ENCODE measurements around the gene NHSL1.

Gene NHSL1

DNA sequence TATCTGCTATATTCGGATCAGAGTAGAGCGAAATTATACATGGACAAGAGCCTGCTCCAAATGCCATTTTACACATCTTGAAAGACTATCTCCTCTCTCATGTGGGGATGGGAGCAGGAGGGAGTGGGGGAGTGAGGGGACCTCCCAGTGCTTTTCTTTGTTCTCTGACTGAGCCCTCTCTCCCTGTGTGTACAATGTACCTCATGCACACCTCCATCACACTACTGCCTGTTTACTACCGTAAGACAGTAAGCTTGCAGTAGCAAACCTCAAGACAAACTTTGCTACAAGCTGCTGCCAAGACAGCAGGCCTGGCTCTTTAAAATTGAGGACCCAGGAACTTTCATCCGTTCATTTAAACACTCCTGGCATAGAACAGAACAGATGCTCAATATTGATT, 7.2 kb downstream of the NHSL1 start:
- no peak for DNase-seq

- no peak for DNase-seq
These were observed 8.3 kb downstream of the NHSL1 start for GRCh38 chr6:138491017-138491416.

- no peak for DNase-seq
These were observed 9.4 kb downstream of the NHSL1 start for GRCh38 chr6:138489846-138490245.

DNA sequence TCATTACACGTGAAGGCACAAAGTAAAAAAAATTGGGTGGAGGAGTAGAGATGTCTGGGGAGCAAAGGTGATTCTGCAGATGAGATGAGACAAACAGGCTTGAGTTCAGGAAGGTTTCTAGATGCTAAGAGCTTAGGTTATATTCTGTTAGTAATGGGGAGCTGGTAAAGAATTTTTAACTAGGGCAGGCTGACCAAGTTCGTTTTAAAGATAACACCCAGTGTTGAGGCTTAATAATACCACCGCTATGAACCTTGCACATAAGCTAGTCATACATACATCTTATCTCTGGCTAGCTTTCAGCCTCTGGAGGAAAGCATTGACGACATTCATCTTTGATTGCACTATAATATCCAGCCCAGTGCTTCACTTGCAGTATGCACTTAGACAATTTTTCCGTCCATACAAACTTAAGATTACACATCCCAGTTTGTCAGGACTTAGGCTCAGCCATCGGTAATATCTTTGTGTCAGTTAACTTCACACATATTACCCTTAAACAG, 12.1 kb downstream of the NHSL1 start:
- no peak for DNase-seq

DNA sequence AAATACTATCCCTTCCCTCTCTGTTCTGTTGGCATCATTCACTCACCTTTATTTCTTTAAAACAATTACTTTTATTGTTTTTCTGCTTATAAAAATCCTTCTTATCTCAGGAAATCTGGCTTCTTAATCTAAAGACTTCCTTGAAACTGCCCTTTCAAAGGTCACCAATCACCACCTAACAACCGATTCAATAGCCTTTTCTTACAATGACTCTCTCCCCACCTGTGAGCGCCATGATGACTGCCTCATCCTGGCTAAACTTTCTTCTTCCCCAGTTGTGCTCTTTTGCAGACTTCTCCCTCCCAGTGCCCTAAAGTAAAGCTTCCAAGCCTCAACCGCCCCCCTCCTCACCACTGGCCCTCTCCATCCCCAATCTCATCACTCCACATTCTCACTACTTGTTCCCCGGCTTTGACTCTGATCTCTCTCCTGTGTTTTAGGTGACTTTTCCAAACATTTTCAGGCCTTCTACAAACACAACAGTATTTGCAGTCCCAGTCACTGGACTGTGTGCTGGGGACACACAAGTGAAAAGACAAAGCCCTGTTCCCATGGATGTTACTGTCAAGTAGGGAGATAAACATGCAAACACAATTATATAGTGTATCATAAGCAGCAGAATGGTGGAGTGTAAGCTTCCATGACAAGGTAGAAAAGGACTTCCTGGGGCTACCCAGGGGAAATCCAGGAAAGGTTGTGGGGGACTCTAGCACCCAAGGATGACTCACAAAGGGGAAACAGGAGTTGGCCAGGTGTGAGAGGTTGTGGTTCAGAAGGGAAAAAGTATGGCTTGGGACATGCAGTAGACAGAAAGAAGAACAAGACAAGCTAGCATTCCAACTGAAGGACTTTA, 12.8 kb downstream of the NHSL1 start:
- DNase-seq: no peak

DNA sequence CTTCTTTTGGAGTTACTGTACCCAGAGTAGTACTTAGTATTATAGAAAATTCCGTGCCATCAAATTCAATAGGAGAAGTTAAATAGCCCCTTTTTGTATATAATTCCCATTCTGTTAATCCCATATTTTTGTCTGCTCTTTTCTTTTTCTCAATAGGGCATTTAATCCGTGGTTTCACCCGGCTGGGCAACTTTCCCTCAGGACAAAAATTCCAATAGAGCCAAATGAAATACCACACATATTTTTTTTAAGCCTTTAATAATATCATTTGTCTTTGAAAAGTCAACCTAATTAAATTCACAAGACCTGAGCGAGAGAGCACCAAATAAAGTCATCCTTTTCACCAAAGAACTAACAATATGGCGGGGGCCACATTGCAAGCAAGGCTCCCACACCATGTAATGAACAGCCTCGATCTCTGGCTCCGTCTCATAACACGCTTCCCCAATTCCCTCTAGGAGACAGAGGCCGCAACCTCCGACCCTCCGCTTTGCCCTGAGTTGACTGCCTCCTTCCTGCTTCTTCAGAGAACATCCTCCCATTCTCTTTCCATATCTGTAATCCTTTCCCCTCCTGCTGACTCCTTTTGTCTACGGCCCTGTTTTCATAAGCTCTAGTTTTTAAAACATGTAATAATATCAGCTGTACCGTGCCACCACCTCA, 13.6 kb downstream of the NHSL1 start:
- DNase-seq: no peak

- DNase-seq: no peak
These were observed 14.2 kb downstream of the NHSL1 start for GRCh38 chr6:138485005-138485545.

GRCh38 chr6:138484018-138484731, 15.1 kb downstream of the NHSL1 start:
- no peak for DNase-seq

- no peak for DNase-seq
These were observed 16.5 kb downstream of the NHSL1 start for GRCh38 chr6:138482816-138483215.

GRCh38 chr6:138480279-138480949, 18.9 kb downstream of the NHSL1 start:
- DNase-seq: no peak

DNA sequence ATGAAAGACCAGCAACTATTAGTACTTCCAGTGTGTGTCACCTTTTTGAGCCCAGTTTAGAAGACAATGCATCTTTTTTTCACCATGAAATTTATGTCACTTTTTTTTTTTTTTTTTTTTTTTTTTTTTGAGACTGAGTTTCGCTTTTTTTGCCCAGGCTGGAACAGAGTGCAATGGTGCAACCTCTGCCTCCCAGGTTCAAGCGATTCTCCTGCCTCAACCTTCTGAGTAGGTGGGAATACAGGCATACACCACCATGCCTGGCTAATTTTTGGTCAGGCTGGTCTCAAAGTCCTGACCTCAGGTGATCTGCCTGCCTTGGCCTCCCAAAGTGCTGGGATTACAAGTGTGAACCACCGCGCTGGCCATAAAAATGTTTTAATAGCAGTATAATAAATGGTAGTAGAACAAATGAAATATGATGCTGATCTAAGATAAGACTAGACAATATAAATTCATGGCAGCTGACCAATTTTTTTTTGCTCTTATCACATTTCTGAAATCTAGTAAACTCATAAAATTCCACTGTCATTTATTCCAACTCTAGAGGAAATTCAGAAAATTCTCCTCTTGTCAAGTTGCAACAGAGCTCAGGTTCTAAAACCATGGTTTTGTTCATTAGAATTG, 21.3 kb downstream of the NHSL1 start:
- no peak for DNase-seq

DNA sequence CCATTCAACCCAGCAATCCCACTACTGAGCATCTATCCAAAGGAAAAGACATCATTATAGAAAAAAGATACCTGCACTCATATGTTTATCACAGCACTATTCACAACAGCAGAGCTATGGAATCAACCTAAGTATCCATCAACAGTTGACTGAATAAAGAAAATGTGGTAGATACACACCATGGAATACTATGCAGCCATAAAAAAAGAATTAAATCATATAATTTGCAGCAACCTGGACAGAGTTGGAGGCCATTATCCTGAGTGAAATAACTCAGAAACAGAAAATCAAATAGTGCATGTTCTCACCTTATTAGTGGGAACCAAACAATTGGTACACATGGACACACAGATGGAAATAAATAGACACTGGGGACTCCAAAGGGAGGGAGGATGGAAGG, 23.2 kb downstream of the NHSL1 start:
- no peak for DNase-seq

DNA sequence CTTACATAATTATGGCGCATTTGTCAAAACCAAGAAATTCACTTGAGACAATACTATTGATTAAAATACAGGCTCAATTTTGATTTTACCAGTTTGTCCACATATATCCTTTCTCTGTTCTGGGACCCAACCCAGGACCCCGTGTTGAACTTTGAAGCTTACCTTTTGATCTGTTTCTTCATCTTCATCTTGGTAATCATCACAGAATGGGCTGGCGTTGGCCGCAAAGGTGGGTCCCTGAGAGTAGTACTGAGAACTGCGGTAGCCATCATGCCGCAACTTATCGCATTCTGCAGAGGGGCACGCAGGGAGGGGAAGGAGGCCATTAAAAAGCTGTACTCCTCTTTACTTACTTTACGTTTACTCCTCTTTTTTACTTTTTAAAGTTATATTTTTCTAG, 26.1 kb downstream of the NHSL1 start:
- no peak for DNase-seq

DNA sequence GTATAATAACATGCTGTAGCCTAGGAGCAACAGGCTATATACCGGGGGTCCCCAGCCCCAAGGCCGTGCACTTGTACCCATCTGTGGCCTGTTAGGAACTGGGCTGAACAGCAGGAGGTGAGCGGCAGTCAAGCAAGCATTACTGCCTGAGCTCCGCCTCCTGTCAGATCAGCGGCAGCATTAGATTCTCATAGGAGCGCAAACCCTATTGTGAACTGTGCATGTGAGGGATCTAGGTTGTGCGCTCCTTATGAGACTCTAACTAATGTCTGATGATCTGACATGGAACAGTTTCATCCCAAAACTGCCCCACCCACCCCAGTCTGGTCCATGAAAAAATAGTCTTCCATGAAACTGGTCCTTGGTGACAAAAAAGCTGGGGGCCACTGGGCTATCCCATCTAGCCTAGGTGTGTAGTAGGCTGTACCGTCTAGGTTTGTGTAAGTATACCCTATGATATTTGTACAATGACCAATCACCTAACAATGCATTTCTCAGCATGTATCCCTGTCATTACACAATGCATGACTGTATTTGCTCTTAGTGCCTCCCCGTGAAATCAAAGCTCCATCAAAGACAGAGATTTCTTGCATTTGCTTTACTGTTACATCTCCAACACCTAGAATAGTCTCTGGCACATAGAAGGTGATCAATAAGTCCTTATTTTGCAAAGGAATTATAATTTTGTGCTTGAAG, 30.8 kb downstream of the NHSL1 start:
- no peak for DNase-seq

GRCh38 chr6:138467901-138468300, 31.4 kb downstream of the NHSL1 start:
- no peak for DNase-seq

DNA sequence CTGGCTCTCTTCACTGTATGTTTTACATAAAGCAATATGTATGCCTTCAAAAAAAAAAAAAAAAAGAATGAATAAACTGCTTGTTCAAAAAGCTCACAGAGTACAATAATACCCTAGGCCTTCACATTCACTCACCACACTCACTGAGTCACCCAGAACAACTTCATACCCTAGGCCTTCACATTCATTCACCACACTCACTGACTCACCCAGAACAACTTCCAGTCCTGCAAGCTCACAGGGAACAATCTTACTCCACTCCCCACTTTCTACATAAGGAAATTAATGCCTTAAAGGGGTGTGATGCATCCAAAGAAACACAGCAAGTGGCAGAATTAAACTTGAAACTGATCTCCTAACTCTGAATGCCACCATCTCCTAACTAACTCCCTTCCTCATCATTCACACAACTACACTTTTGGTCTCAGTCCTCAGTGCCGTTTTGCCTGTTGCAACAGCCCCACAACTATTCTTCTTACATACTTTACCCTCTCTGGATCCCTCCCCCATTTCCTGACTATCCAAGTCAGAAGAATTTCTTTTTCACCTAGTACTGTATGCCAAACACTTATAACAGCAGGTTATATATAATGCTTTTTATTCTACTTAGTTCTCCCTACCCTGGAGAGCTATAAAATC, 34.2 kb downstream of the NHSL1 start:
- DNase-seq: no peak

DNA sequence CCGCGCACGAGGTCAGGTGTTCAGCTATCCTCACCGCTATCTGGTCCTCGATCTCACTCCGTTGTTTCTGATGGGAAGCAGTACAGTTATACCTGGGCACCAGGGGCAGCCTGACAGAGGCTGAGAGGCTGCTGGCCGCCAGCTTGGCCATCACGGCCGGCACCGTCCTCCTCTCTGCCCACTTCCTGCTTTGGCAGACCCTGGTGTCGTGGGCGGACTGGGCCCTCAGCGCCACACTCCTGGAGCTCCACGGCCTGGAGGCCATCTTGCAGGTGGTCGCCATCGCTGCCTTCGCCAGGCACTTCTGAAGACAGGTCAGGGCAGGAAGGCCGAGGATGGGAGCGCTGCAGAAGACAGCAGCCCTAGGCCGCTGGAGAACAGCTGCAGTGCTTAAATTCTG, 35.2 kb downstream of the NHSL1 start:
- DNase-seq: no peak

DNA sequence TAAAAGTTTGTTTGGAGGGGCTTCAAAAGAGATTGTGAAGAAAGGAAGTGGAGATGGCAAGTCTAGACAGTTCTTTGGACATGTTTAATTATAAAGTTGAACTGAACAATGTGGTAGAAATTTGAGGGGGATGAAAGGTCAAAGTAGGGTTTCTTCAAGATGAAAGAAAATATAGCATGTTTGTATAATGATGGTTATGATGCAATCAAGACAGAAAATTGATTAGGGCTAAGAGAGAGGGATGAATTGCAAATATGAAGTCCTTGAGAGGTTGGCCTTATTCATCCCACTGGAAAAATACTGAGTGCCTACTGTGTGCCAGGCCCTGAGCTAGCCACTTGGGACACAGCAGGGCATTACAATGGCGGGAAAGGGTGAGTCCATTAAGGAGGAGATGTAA, 37.6 kb downstream of the NHSL1 start:
- no peak for DNase-seq

GRCh38 chr6:138456401-138456790, 42.9 kb downstream of the NHSL1 start:
- no peak for DNase-seq

DNA sequence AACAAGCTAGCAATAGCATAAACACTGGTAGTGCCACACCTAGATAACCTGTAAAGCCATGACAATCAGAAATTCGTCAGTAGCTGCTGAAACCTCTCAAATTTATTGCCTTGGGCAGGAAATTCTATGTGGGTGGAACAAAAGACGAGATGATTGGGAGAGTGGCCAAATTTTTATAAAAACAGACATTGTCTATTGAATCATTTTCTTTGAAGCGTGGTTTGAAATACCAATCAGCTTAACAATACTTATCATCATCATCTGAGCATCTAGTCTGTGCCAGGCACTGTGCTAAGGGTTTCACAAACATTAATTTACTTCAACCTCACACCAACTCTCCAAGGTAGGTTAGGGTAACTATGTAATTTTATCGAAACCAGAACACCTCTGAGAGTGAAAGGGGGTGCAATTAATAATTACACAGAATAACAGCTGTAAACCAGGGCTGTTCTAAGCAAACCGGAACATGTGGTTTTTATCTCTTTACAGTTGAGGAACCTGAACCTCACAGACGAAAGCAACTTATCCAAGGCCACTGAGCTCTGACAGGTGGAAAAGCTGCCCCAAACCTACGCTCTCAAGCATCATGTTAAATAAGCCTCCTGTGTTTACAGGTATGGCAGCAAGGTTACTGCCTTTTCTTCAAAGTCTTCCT, 43.4 kb downstream of the NHSL1 start:
- DNase-seq: peak; percentile 60
